HepG2 (cell line): ENCODE data around the gene ZNF431. TPM values are rescaled to one million over a fixed set of nuclear protein-coding genes. Genes with fewer than 3 reads are reported as not detected.
"Not testable (repeated sequence)": the region's sequence is repeated elsewhere in the genome, so short reads cannot be mapped to it uniquely, and the experiment has no call there.

Source experiments
- ATAC-seq: fragments of 200-7000 bp; cut with Tn5 transposase; 3 replicates; pipeline ENCODE4 v1.9.1; 2020; ENCODE audit warnings: mild to moderate bottlenecking, moderate library complexity
- BruUV-seq: library from RNA; stranded (reverse); fragments of 400-500 nt; replicated peaks from 2 replicates; lab custom pipeline; 2021; lab: Mats Ljungman, UMichigan
- CTCF ChIA-PET: fragments of 300-600 bp; formaldehyde crosslinking; extraction: SDS; loops from one replicate; lab custom pipeline; 2021; ENCODE audit warnings: low total read pairs, inconsistent platforms, low intra/inter-chr PET ratio; lab: Yijun Ruan, JAX
- POLR2A ChIA-PET: fragments of 350-600 bp; sonication (Branson Sonifier 250); formaldehyde crosslinking; loops from one replicate; lab custom pipeline; 2020; ENCODE audit warnings: antibody characterized with exemption, inconsistent platforms; lab: Yijun Ruan, JAX
- DNase-seq: peaks from one replicate; pipeline ENCODE4 v3.0.0-alpha.2; 2015; ENCODE audit warnings: low spot score
- FAIRE-seq: peaks from 3 replicates; lab custom pipeline; 2011; peaks lifted over from hg19 to GRCh38; lab: Jason Lieb, UNC
- H2AFZ ChIP-seq: one replicate; pipeline ENCODE4 v1.6.1; 2011; ENCODE audit warnings: low read length, inconsistent platforms
- H3K27ac ChIP-seq: fragments of 300-600 bp; 3 replicates; pipeline ENCODE4 v1.8.0; 2011; ENCODE audit warnings: mixed run types, mild to moderate bottlenecking, mixed read lengths, low read length, inconsistent platforms; ENCODE audit not compliant: insufficient read depth; ENCODE audit errors: extremely low read length
- H3K27me3 ChIP-seq, 2 experiments: fragments of 200-600 bp in 1 of 2; 2 replicates in 1 of 2; 3 replicates in 1 of 2; pipeline versions ENCODE4 v1.6.0 to v1.8.0; 2011; ENCODE audit warnings: low read length in 2 of 2, mild to moderate bottlenecking in 2 of 2, moderate library complexity in 2 of 2, inconsistent platforms in 1 of 2; ENCODE audit not compliant: insufficient read depth in 2 of 2, control insufficient read depth in 1 of 2
- H3K36me3 ChIP-seq, 2 experiments: fragments of 200-600 bp in 1 of 2; replicated peaks in 1 of 2; 2 replicates in 1 of 2; 3 replicates in 1 of 2; pipeline versions ENCODE4 v1.5.1 to v1.8.0; 2011; ENCODE audit warnings: low read length in 2 of 2, inconsistent platforms in 1 of 2; ENCODE audit not compliant: insufficient read depth in 2 of 2, control insufficient read depth in 1 of 2
- H3K4me1 ChIP-seq: 2 replicates; pipeline ENCODE4 v1.5.1; 2012; ENCODE audit warnings: low read length, inconsistent platforms; ENCODE audit not compliant: insufficient read depth
- H3K4me2 ChIP-seq: 2 replicates; pipeline ENCODE4 v1.6.0; 2011; ENCODE audit warnings: low read depth, low read length, inconsistent platforms
- H3K4me3 ChIP-seq, 3 experiments: fragments of 200-600 bp in 1 of 3; sonication (generic), shearing (Covaris generic) in 1 of 3; replicated peaks in 1 of 3; 2 replicates each; pipeline ENCODE4 v1.5.1; 2011 to 2016; ENCODE audit warnings: low read length in 3 of 3, inconsistent platforms in 2 of 3, low read depth in 2 of 3, mild to moderate bottlenecking in 2 of 3, control low read depth in 1 of 3, mixed read lengths in 1 of 3; ENCODE audit not compliant: insufficient read depth in 1 of 3
- H3K79me2 ChIP-seq: one replicate; pipeline ENCODE4 v1.6.1; 2011; ENCODE audit warnings: low read length, inconsistent platforms; ENCODE audit not compliant: insufficient read depth
- H3K9ac ChIP-seq: 2 replicates; pipeline ENCODE4 v1.6.0; 2011; ENCODE audit warnings: mild to moderate bottlenecking, low read depth, low read length, inconsistent platforms; ENCODE audit not compliant: insufficient read depth
- H3K9me3 ChIP-seq: 2 replicates; pipeline ENCODE4 v1.5.1; 2012; ENCODE audit warnings: mild to moderate bottlenecking, low read length
- H4K20me1 ChIP-seq: 2 replicates; pipeline ENCODE4 v1.6.0; 2011; ENCODE audit warnings: inconsistent platforms, mild to moderate bottlenecking, low read length, moderate library complexity; ENCODE audit not compliant: insufficient read depth
- ATF7-NPFF ChIP-seq: sonication (generic); formaldehyde crosslinking; IDR thresholded peaks from 2 replicates; pipeline ENCODE4 v1.8.1; 2023; ENCODE audit warnings: mild to moderate bottlenecking, low read depth, missing genetic modification reagents, moderate library complexity
- FOXP4 ChIP-seq: sonication (generic); formaldehyde crosslinking; IDR thresholded peaks from 2 replicates; pipeline ENCODE4 v1.4.0; 2020; ENCODE audit warnings: missing genetic modification reagents
- NFYB ChIP-seq: sonication (generic); formaldehyde crosslinking; IDR thresholded peaks from 2 replicates; pipeline ENCODE4 v1.4.0; 2020; ENCODE audit warnings: missing genetic modification reagents
- NPAS2 ChIP-seq: sonication (generic); formaldehyde crosslinking; IDR thresholded peaks from 2 replicates; pipeline ENCODE4 v1.8.0; 2022; ENCODE audit warnings: mild to moderate bottlenecking, missing genetic modification reagents, borderline replicate concordance
- PTBP1 ChIP-seq: fragments of 200-400 bp; formaldehyde crosslinking; IDR thresholded peaks from 2 replicates; pipeline ENCODE4 v1.6.1; 2018; ENCODE audit warnings: low read length, low read depth; ENCODE audit not compliant: poor library complexity, severe bottlenecking
- SALL1 ChIP-seq: sonication (generic); formaldehyde crosslinking; IDR thresholded peaks from 2 replicates; pipeline ENCODE4 v1.8.0; 2022; ENCODE audit warnings: mild to moderate bottlenecking, missing genetic modification reagents
- TGIF2 ChIP-seq: IDR thresholded peaks from 2 replicates; pipeline ENCODE4 v1.6.1; 2016; ENCODE audit warnings: control low read depth, missing compliant biosample characterization
- ZNF263 ChIP-seq: sonication (generic); formaldehyde crosslinking; IDR thresholded peaks from 2 replicates; pipeline ENCODE4 v1.4.0; 2020; ENCODE audit warnings: missing genetic modification reagents
- ZNF572 ChIP-seq: sonication (generic); formaldehyde crosslinking; IDR thresholded peaks from 2 replicates; pipeline ENCODE4 v1.5.1; 2020; ENCODE audit warnings: mild to moderate bottlenecking, missing genetic modification reagents
- ZNF710 ChIP-seq: sonication (generic); formaldehyde crosslinking; IDR thresholded peaks from 2 replicates; pipeline ENCODE4 v1.5.0; 2020; ENCODE audit warnings: mild to moderate bottlenecking, missing genetic modification reagents, borderline replicate concordance
- WGBS: methylation state at CpG from one replicate; pipeline ENCODE4 v1.1.6; 2017; ENCODE audit warnings: low lambda C conversion rate; 5-methylcytosine and 5-hydroxymethylcytosine counted together
- in situ Hi-C: cut with HindIII; loops from 2 replicates; pipeline ENCODE4 v1.10.0; 2017; ENCODE audit warnings: low pct_unique_long_range_greater_than_20kb; ENCODE audit not compliant: extremely low pct_ligation_motif_present
- intact Hi-C: fragments of 100-400 bp; cut with micrococcal nuclease; formaldehyde crosslinking; loops from one replicate; pipeline ENCODE4 v1.10.0; 2022; ENCODE audit not compliant: unreplicated experiment
- polyA plus RNA-seq, 8 experiments: library from polyadenylated mRNA; depleted of rRNA in 3 of 8; stranded (reverse) in 7 of 8; unstranded in 1 of 8; fragments of >200 nt; fragmentation: Illumina TruSeq in 4 of 8; extraction: Trizol in 4 of 8; gene quantifications; 2 replicates each; pipeline versions ENCODE4 v1.2.1 to v1.2.3, GENCODE V29; 2011 to 2016; ENCODE audit warnings: low read depth in 4 of 8, missing spikeins in 1 of 8, mixed read lengths in 1 of 8; ENCODE audit not compliant: insufficient read depth in 1 of 8
- total RNA-seq, 5 experiments: library from RNA; depleted of rRNA; stranded (reverse); fragments of >200 nt; fragmentation: Illumina TruSeq; extraction: Trizol; gene quantifications; 2 replicates each; pipeline ENCODE4 v1.2.3, GENCODE V29; 2016; ENCODE audit warnings: low read depth in 1 of 5

The ZNF431 gene
- total and polyA plus RNA-seq, 2 of the 13 experiments (the other 11 are each of a cell fraction or from before 2014, with no cell fraction given) = 4.4 to 11.8 TPM

- peak; percentile 61; the same call in 1 of the 2 replicates for TF ChIP-seq FOXP4 (CRISPR knock-in tag)
- no peak for TF ChIP-seq NPAS2 (CRISPR knock-in tag)
- no peak for TF ChIP-seq ZNF263 (CRISPR knock-in tag)
- peak; percentile 25; the same call in 1 of the 2 replicates for TF ChIP-seq SALL1 (CRISPR knock-in tag)
Observed at GRCh38 chr19:21210037-21210621, 68.3 kb downstream of the ZNF431 start (continued).

GRCh38 chr19:21221693-21222092 lies 79.9 kb downstream of the ZNF431 start:
- Histone ChIP-seq H3K4me1 (no peaks in the 10 kb centered on the region), H3K79me2 (no peaks in the 10 kb centered on the region), H3K27me3 (no peaks in the 10 kb centered on the region), H2AFZ (no peak overlapping the region), H3K9ac (no peak overlapping the region), H3K4me2 (no peak overlapping the region), H3K9me3 (no peaks in the 10 kb centered on the region), H4K20me1 (no peaks in the 10 kb centered on the region), H3K4me3 (no peak overlapping the region), H3K27ac (no peak overlapping the region), H3K36me3 (no peaks in the 10 kb centered on the region)
- no peak for DNase-seq
- intact Hi-C loops = no loop called here
- ChIA-PET POLR2A (no interaction called here), CTCF (no interaction called here)
- in situ Hi-C loops = no loop called here
- TF ChIP-seq NFYB (CRISPR knock-in tag) (no peak), TGIF2 (CRISPR knock-in tag) (no peak), PTBP1 (no peak), ZNF710 (CRISPR knock-in tag) (no peak), ZNF572 (no peak), ATF7-NPFF (CRISPR knock-in tag) (no peak)
- BruUV-seq = no TSS peak
- no peak for ATAC-seq
- no peak for FAIRE-seq

- DNase-seq, H3K4me1 ChIP-seq, H3K4me3 ChIP-seq, ATAC-seq, intact Hi-C loops, H3K9ac ChIP-seq, H3K27me3 ChIP-seq, H4K20me1 ChIP-seq, H3K79me2 ChIP-seq, FAIRE-seq, H3K27ac ChIP-seq, in situ Hi-C loops, H2AFZ ChIP-seq, H3K4me2 ChIP-seq, H3K36me3 ChIP-seq, CTCF ChIA-PET, BruUV-seq, POLR2A ChIA-PET: not testable (repeated sequence)
- peaks cover 25% of the 10 kb centered on the region for H3K9me3 ChIP-seq
- 3% methylated on average over 3 of the region's 3 CpGs for WGBS
Observed at GRCh38 chr19:21229938-21230337, 88.1 kb downstream of the ZNF431 start.
